GM12864 (cell line): ENCODE results near the gene FAM120B.

Experiments used
- DNase-seq: peaks from one replicate; pipeline ENCODE4 v3.0.0-alpha.2; 2011; ENCODE audit warnings: low read depth
- H3K4me3 ChIP-seq: 2 replicates; pipeline ENCODE4 v1.5.1; 2011; ENCODE audit warnings: mild to moderate bottlenecking, low read depth, low read length, control low read depth
- TF ChIP-seq, protein P1 (sequence below): IDR thresholded peaks from 2 replicates; pipeline ENCODE4 v1.5.1; 2011; ENCODE audit warnings: low read depth, mild to moderate bottlenecking, moderate library complexity, low read length, control low read depth, inconsistent platforms; ENCODE audit errors: missing control alignments

Gene FAM120B

GRCh38 chr6:170452767-170453545 lies 146.4 kb downstream of the FAM120B start:
- no peak for DNase-seq
- no peak overlapping the region for H3K4me3 ChIP-seq
- TF ChIP-seq, protein P1, sequence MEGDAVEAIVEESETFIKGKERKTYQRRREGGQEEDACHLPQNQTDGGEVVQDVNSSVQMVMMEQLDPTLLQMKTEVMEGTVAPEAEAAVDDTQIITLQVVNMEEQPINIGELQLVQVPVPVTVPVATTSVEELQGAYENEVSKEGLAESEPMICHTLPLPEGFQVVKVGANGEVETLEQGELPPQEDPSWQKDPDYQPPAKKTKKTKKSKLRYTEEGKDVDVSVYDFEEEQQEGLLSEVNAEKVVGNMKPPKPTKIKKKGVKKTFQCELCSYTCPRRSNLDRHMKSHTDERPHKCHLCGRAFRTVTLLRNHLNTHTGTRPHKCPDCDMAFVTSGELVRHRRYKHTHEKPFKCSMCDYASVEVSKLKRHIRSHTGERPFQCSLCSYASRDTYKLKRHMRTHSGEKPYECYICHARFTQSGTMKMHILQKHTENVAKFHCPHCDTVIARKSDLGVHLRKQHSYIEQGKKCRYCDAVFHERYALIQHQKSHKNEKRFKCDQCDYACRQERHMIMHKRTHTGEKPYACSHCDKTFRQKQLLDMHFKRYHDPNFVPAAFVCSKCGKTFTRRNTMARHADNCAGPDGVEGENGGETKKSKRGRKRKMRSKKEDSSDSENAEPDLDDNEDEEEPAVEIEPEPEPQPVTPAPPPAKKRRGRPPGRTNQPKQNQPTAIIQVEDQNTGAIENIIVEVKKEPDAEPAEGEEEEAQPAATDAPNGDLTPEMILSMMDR = no peak

- no peak overlapping the region for H3K4me3 ChIP-seq
- TF ChIP-seq, protein P1 = no peak
- no peak for DNase-seq
Measured at GRCh38 chr6:170453586-170454511, 147.3 kb downstream of the FAM120B start.

DNA sequence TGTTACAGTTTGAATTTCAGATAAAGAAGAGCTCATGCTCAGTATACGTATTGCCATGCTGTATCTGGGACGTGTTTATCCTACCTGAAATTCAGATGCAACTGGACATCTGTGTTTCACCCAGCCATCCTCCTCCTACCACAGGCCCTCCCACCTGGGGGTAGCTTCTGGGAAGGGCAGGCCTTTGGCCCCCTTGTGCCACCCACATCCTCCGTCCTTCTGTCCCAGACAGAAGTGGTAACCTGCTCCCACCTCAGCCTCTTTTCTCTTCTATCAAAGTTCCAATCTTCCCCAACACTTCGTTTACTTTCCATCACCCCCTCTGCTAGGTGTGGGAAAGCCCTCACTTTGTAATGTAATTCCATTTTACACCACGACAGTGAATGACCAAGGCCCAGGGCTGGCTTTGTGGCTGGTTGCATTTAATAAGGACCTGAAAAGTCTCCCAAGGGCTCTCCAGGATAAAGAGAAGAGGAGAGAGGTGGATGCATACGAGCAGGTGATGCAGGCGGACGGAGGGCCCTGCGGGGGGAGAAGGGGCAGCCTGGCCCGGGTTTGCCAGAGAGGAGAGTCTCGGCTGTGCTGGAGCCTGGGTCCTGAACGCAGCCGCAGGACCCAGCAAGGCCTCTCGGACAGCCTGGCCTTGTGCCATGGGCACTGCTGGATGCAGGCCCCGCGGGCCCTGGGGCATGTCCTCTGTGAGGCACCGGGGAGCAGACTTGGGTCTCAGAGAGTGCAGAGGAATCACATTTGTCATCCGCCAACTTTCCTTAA lies 148.1 kb downstream of the FAM120B start:
- TF ChIP-seq, protein P1 = no peak
- DNase-seq = no peak
- no peak overlapping the region for H3K4me3 ChIP-seq

DNA sequence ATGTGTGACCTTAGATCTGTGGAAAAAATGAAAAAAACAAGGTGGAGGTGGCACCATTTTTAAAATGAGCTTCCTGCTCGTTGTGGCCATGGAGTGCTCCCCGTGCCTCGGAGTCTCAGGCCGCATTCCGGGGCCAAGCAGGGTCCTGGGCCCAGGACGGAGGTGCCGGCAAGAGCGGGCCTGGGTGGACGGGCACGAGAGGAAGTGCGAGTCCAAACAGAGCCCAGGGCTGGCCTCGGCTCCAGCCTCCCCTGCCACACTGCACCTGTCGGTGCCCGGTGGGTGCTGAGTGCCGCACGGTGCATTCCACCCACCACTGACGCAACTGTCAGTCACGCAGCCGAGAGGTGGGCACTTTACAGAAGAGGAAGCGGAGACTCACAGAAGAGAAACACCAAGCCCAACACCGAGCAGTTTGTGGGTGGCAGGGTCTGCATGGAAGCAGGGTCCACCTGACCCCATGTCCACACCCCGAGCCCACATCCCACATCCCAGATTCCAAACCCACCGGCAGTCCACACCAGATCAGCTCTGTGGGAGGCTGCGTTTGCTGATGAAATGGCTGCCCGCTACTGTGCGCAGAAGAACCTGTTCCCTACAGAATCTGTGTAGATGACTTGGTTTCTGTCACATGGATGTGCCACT lies 148.9 kb downstream of the FAM120B start:
- H3K4me3 ChIP-seq = no peak overlapping the region

GRCh38 chr6:170456334-170456733 lies 149.8 kb downstream of the FAM120B start:
- no peak overlapping the region for H3K4me3 ChIP-seq
- TF ChIP-seq, protein P1 = no peak
- no peak for DNase-seq

More for the DNA sequence above, 148.9 kb downstream of the FAM120B start:
- DNase-seq = no peak
- TF ChIP-seq, protein P1 = no peak
